HG02623 (cell line): ENCODE results near the gene TMPRSS7.

Experiments used
- ATAC-seq: cut with Tn5 transposase; IDR thresholded peaks from one replicate; pipeline ENCODE4 v1.9.1; 2021; ENCODE audit warnings: moderate library complexity; ENCODE audit not compliant: unreplicated experiment

The TMPRSS7 gene

DNA sequence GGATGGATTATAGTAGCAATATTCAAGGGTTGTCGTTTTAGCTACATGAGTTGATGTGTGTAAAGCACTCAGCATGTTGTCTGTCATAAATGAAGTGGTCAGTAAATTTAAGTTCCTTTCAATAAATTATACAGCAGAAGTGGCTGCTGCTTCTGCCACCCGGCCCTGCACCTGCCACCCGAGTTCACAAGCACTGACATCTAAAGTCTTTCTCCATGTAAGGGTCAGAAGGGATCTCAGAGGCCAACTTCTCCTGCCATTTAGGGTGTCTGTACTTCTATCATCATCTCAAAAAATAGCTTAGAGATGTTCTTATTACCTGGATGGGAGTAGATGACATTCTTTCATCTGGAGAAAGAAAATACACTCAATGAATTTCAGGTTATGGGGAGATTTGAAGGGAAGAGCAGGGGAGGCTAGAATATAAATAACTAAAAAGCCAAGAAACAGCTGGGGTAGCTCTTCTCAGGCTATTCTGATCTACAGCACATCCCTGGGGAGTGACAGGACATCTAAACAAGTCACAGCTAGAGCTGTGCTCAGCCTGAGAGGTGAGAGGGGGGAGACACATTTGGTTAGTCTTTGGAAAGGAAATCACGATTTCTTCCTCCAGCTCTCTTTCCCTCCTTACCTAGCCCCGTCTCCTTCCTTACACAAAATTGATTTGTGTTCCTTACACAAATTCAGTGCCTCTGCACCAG, 90.5 kb downstream of the TMPRSS7 start:
- no peak for ATAC-seq

DNA sequence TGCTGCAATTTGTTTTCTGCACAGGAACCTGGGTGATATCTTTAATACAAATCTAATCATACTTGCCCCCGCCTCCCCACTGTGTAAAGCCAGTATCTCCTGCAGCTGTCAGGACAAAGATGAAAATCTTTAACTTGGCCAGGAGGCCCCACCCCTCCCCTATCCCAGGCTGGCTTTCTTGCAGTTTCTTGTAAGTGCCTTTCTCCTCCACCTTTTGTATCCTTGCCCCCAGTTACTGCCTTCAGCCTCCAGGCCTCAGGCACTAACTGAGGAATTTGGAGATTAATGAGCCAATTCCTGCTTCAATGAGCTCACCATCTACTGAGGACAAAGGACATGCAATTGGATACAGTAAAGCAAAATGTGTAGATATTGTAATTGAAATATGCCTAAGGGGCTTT, 92.0 kb downstream of the TMPRSS7 start:
- no peak for ATAC-seq

DNA sequence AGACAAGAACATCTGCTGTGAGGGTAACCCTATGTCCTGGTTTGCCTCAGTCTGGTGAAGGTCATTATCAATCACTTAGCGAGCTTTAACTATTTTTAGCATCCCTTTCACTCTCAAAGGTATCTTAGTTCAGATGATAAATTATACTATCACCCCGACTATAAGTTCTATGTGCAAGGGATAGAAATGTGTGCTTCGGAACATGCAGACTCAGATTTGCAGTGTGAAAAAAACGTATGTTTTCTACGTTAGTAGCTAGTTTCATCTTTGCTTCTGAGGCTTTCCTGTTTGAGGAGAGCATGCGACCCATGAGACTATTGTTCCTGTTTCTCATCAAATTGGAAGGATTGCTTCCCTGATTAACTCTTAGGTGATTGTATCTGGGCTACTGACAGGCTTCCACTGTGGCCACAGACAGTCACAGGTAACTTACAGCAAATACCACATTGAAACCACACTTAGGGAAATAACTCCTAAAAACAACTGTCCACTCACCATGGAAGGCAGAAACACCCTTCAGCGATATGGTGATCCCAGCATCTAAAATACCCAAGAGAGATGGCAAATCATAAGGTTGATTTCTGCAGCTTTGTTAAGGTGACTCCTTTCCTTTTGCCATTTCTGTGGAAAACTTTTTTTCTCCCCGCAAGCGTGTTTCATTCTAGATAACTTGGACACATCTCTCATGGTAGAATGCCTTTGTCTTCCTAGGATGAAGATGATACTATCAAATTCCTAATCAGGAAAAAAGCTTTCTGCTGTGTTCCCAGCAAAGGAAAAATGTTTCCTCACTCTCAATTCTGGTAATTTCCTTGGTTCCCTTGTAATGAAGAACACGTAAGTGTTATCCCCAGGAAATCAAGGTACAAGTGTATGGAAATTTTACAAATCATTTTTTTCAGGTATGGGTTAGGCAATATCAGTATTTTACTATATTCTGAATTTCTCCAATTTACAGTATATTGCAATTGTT, 93.3 kb downstream of the TMPRSS7 start:
- no peak for ATAC-seq

DNA sequence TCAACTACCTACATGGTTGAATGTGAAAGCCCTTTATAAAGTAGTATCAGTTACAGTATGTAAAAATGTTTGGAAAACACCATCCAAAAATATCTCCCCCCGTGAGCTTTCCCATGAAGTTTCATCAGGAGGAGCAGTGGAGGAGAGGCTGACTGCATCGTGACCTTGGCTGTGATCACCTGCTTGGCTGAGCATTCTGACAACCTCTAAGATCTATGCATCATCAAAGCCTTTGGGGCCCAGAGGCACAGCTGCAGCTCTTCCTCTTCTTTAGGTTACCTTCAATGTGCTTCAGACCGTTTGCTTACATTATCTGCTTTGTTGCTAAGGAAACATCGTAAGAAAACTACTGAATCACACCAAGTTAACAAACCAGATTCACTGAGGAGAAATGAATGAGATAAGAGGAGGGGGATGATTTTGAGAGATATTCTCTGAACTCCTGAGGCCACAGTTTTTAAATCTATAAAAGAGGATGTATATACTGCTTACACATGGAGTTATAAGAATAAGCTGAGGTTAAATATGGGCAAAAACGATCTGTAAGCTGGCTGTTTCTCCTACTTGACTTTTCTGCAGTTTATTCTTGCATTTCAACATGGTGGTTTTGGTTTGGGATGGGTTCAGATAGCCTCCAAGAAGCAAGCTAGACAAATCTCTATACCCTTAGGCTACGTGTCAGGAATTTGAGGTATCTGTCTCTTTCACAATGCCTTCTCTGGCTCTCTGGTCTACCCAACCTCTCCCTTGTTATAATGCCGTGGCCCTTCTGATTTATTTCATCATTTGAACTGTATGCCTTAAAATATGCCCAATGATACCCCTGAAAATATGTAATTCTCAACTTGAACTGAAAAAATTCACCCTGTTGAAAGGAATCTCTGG, 94.5 kb downstream of the TMPRSS7 start:
- peak; percentile 31 for ATAC-seq

DNA sequence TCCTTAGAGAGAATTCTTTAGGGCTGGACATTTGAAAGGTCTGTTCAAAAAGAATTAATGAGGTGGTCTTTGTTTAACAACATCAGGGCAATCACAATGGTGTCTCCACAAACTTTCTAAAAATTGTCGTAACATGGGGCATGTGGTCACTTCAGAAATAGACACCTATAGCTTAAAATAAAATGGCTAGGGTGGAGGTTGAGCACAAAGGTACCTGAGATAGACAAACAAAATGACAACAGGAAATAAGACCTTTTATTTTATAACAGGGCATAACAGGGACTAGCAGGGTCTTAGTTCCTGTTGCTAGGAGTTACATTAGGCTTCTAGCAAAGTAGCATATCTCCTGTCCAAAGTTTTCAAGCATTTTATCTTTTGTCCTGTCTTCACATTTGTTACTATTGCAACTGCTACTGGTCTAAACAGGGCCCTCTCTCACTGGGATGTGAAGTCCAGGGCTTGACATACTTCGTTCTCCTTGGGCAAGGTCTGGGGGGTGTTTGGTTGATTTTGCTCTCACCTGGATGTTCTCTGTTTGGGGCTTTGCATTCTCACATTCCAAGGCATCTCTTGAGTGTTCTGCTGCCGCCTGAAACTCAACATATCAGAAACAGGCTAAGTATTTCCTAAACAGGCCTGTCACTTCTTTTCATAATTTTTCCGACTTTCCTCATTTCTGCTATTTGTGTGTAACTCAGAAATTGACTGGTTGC, 95.5 kb downstream of the TMPRSS7 start:
- ATAC-seq, result no peak

DNA sequence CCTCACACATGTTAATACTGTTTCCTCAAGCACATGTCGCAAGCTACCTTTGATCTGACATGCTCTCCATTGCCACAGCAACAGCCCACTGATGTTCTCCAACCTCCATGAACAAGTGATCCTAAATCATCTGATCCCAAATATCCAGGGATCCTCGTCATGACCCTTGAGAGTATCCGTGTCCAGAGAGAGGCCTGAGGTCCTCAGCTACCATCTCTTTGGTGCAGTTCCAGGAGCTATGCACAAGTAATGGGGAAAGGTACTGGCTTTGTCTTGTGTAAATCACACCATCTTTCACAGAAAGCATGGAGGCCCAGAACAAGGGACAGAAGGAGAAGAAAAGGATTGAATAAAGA, 96.1 kb downstream of the TMPRSS7 start:
- ATAC-seq, result no peak
